Neural cell (in vitro differentiated cells): ENCODE measurements around the gene SLC19A1. TPM values are rescaled to one million over a fixed set of nuclear protein-coding genes. Genes with fewer than 3 reads are reported as not detected.

Experiments
- H2AFZ ChIP-seq: fragments of 200-600, 300-800 bp; sonication (generic), shearing (Covaris generic); 2 replicates; pipeline ENCODE4 v1.6.0; 2014; ENCODE audit warnings: low read depth, mild to moderate bottlenecking, antibody characterized with exemption, low read length, moderate library complexity
- H3F3A ChIP-seq: fragments of 200-600 bp; shearing (Covaris generic); 2 replicates; pipeline ENCODE4 v1.6.1; 2016; ENCODE audit warnings: mild to moderate bottlenecking, moderate library complexity, mixed read lengths, antibody characterized with exemption, low read length; ENCODE audit not compliant: insufficient read depth, poor library complexity, severe bottlenecking
- H3K27ac ChIP-seq: fragments of 200-600, 300-800 bp; sonication (generic), shearing (Covaris generic); 2 replicates; pipeline ENCODE4 v1.5.1; 2014; ENCODE audit warnings: mild to moderate bottlenecking, low read length, moderate library complexity
- H3K27me3 ChIP-seq: fragments of 300-800, 200-600 bp; sonication (generic), shearing (Covaris generic); 2 replicates; pipeline ENCODE4 v1.6.0; 2014; ENCODE audit warnings: mild to moderate bottlenecking, low read depth, low read length, moderate library complexity; ENCODE audit not compliant: insufficient read depth
- H3K36me3 ChIP-seq: fragments of 300-800, 200-600 bp; sonication (generic), shearing (Covaris generic); 2 replicates; pipeline ENCODE4 v1.5.1; 2014; ENCODE audit warnings: mild to moderate bottlenecking, antibody characterized with exemption, low read length, moderate library complexity; ENCODE audit not compliant: insufficient read depth
- H3K4me2 ChIP-seq: fragments of 300-800, 200-600 bp; sonication (generic), shearing (Covaris generic); 2 replicates; pipeline ENCODE4 v1.6.0; 2014; ENCODE audit warnings: mild to moderate bottlenecking, low read length
- H3K4me3 ChIP-seq: fragments of 300-800, 200-600 bp; sonication (generic), shearing (Covaris generic); 2 replicates; pipeline ENCODE4 v1.5.1; 2014; ENCODE audit warnings: mild to moderate bottlenecking, low read length, moderate library complexity
- H3K79me2 ChIP-seq: fragments of 200-600 bp; shearing (Covaris generic); replicated peaks from 2 replicates; pipeline ENCODE4 v1.6.0; 2014; ENCODE audit warnings: mild to moderate bottlenecking, low read length, moderate library complexity; ENCODE audit not compliant: insufficient read depth
- H3K9ac ChIP-seq: fragments of 300-800, 200-600 bp; sonication (generic), shearing (Covaris generic); 2 replicates; pipeline ENCODE4 v1.6.1; 2016; ENCODE audit warnings: mild to moderate bottlenecking, low read length, mixed read lengths
- H3K9me2 ChIP-seq: fragments of 200-600 bp; shearing (Covaris generic); 2 replicates; pipeline ENCODE4 v1.6.1; 2016; ENCODE audit warnings: mild to moderate bottlenecking, low read length, mixed read lengths; ENCODE audit not compliant: insufficient read depth
- H3K9me3 ChIP-seq: fragments of 200-600, 300-800 bp; sonication (generic), shearing (Covaris generic); 2 replicates; pipeline ENCODE4 v1.6.1; 2016; ENCODE audit warnings: mild to moderate bottlenecking, mixed run types, low read length, moderate library complexity, mixed read lengths
- H4K20me1 ChIP-seq: fragments of 200-600 bp; shearing (Covaris generic); 2 replicates; pipeline ENCODE4 v1.6.1; 2016; ENCODE audit warnings: mild to moderate bottlenecking, mixed run types; ENCODE audit not compliant: insufficient read depth
- EP300 ChIP-seq: fragments of 450-650 bp; conservative IDR thresholded peaks from 2 replicates; pipeline ENCODE4 v1.6.1; 2014; ENCODE audit warnings: antibody characterized with exemption, mild to moderate bottlenecking, moderate library complexity; ENCODE audit not compliant: poor library complexity, severe bottlenecking
- EZH2 ChIP-seq: fragments of 200-600, 300-800 bp; shearing (Covaris generic), sonication (generic); IDR thresholded peaks from 2 replicates; pipeline ENCODE4 v1.6.1; 2014; ENCODE audit warnings: antibody characterized with exemption, low read length, borderline replicate concordance, mild to moderate bottlenecking; ENCODE audit not compliant: insufficient read depth, poor library complexity, severe bottlenecking
- MXI1 ChIP-seq: fragments of 450-650 bp; conservative IDR thresholded peaks from 2 replicates; pipeline ENCODE4 v1.6.1; 2014; ENCODE audit warnings: antibody characterized with exemption, mild to moderate bottlenecking; ENCODE audit not compliant: poor library complexity, severe bottlenecking
- POLR2AphosphoS5 ChIP-seq: IDR thresholded peaks from 2 replicates; pipeline ENCODE4 v1.6.1; 2012
- RAD21 ChIP-seq: fragments of 450-650 bp; conservative IDR thresholded peaks from 2 replicates; pipeline ENCODE4 v1.6.1; 2014; ENCODE audit warnings: antibody characterized with exemption, mild to moderate bottlenecking, moderate library complexity
- SMC3 ChIP-seq: fragments of 450-650 bp; conservative IDR thresholded peaks from 2 replicates; pipeline ENCODE4 v1.6.1; 2014; ENCODE audit warnings: antibody characterized with exemption, mild to moderate bottlenecking, moderate library complexity; ENCODE audit not compliant: poor library complexity
- TAF1 ChIP-seq: IDR thresholded peaks from 2 replicates; pipeline ENCODE4 v1.6.1; 2012; ENCODE audit warnings: low read depth
- polyA plus RNA-seq: library from polyadenylated mRNA; depleted of rRNA; stranded (reverse); fragments of >200 nt; gene quantifications from 2 replicates; pipeline ENCODE4 v1.2.3, GENCODE V29; 2014
- TF ChIP-seq, protein P1 (sequence below): fragments of 450-650 bp; IDR thresholded peaks from 2 replicates; pipeline ENCODE4 v1.5.1; 2014; ENCODE audit warnings: antibody characterized with exemption, mild to moderate bottlenecking, moderate library complexity; ENCODE audit not compliant: poor library complexity, severe bottlenecking
- TF ChIP-seq, protein P2 (sequence below): IDR thresholded peaks from 2 replicates; pipeline ENCODE4 v1.6.1; 2012; ENCODE audit warnings: borderline replicate concordance

The SLC19A1 gene
- polyA plus RNA-seq, 1 donor from 2014 or later, result 2.9 TPM

DNA sequence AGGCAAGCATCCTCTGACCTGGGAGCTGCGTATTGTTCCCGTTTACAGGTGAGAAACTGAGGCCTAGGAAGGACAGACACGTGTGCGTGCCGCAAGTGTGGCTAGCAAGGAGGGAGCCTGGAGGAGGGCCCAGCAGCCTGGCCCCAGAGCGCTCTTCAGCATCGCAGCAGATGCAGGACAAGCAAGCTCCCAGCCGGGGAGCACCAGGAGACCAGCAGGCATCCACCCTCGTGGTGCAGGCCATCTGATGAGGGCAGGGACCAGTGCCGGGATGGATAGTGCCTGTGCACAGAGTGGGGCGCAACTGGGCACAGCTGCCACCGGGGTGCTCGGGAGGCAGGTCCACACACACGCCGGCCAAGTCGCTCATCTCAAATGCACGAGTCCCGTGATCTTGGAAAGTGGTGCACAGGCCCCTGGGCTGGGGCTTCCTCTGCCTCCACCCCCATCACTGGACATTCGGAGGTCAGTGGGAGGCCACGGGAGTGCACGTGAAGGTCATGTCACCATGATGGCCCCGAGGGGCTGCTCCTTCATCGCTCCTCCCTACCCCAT is 82.2 kb downstream of the SLC19A1 start:
- Histone ChIP-seq H3K9me3 (peaks cover 8% of the 10 kb centered on the region), H3K9ac (no peak overlapping the region), H3K36me3 (no peaks in the 10 kb centered on the region), H3K27ac (no peak overlapping the region), H3K4me2 (no peak overlapping the region), H3K27me3 (no peaks in the 10 kb centered on the region), H3K4me3 (no peak overlapping the region), H3K79me2 (no peaks in the 10 kb centered on the region), H3K9me2 (no peaks in the 10 kb centered on the region), H2AFZ (no peak overlapping the region), H4K20me1 (no peaks in the 10 kb centered on the region), H3F3A (no peaks in the 10 kb centered on the region)
- no peak for TF ChIP-seq POLR2AphosphoS5
- no peak for TF ChIP-seq EP300
- TF ChIP-seq, protein P1, sequence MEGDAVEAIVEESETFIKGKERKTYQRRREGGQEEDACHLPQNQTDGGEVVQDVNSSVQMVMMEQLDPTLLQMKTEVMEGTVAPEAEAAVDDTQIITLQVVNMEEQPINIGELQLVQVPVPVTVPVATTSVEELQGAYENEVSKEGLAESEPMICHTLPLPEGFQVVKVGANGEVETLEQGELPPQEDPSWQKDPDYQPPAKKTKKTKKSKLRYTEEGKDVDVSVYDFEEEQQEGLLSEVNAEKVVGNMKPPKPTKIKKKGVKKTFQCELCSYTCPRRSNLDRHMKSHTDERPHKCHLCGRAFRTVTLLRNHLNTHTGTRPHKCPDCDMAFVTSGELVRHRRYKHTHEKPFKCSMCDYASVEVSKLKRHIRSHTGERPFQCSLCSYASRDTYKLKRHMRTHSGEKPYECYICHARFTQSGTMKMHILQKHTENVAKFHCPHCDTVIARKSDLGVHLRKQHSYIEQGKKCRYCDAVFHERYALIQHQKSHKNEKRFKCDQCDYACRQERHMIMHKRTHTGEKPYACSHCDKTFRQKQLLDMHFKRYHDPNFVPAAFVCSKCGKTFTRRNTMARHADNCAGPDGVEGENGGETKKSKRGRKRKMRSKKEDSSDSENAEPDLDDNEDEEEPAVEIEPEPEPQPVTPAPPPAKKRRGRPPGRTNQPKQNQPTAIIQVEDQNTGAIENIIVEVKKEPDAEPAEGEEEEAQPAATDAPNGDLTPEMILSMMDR, result no peak

DNA sequence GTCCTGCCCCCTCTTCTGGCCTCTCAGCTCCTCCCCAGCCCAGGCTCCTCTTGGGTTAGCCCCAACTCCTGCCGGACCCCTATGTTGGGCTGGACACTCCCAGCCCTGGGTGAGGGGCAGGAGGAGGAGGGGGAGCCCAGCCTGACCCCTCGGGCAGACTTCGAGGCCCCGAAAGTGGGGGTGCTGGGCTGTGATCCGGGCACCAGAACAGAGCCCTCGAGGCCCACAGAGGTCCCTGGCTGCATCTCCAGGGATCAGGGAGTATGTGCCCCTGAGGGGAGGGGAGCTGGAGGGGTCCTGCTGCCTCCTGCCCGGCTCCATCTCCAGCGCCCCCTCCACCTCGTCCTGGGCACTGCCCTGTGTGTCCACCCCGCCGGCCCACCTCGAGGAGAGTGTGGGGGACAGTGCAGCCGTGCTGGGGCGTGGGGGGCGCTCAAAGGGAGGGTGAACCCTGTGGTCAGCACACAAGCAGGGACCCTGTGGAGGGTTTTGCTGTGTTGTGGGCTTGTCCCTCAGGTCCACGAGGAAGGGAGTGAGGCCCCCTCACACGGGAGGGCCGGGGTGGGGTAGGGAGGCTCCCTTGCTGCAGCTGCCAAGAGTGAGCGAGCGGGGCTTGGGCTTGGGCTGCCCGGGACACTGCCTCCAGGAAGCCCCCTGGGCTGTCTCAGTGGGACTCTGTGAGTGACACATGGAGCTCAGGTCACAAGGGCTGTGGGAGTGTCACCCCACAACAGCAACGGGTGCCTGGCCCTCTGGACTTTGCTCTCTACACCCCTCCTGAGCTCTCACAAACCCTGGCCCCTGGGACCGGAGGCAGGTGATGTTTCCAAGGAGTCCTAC is 82.8 kb downstream of the SLC19A1 start:
- no peak for TF ChIP-seq MXI1
- TF ChIP-seq, protein P1, result no peak
- TF ChIP-seq, protein P2, sequence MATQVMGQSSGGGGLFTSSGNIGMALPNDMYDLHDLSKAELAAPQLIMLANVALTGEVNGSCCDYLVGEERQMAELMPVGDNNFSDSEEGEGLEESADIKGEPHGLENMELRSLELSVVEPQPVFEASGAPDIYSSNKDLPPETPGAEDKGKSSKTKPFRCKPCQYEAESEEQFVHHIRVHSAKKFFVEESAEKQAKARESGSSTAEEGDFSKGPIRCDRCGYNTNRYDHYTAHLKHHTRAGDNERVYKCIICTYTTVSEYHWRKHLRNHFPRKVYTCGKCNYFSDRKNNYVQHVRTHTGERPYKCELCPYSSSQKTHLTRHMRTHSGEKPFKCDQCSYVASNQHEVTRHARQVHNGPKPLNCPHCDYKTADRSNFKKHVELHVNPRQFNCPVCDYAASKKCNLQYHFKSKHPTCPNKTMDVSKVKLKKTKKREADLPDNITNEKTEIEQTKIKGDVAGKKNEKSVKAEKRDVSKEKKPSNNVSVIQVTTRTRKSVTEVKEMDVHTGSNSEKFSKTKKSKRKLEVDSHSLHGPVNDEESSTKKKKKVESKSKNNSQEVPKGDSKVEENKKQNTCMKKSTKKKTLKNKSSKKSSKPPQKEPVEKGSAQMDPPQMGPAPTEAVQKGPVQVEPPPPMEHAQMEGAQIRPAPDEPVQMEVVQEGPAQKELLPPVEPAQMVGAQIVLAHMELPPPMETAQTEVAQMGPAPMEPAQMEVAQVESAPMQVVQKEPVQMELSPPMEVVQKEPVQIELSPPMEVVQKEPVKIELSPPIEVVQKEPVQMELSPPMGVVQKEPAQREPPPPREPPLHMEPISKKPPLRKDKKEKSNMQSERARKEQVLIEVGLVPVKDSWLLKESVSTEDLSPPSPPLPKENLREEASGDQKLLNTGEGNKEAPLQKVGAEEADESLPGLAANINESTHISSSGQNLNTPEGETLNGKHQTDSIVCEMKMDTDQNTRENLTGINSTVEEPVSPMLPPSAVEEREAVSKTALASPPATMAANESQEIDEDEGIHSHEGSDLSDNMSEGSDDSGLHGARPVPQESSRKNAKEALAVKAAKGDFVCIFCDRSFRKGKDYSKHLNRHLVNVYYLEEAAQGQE, result no peak
- no peak for TF ChIP-seq TAF1
- no peak for TF ChIP-seq POLR2AphosphoS5
- TF ChIP-seq EZH2, result no peak
- no peak for TF ChIP-seq EP300
- TF ChIP-seq SMC3, result no peak
- TF ChIP-seq RAD21, result no peak
- no peaks in the 10 kb centered on the region for H3K9me2 ChIP-seq
- H3K27me3 ChIP-seq, result no peaks in the 10 kb centered on the region
- no peaks in the 10 kb centered on the region for H3F3A ChIP-seq
- peaks cover 8% of the 10 kb centered on the region for H3K9me3 ChIP-seq
- no peaks in the 10 kb centered on the region for H4K20me1 ChIP-seq
- H3K79me2 ChIP-seq, result no peaks in the 10 kb centered on the region
- H3K4me3 ChIP-seq, result no peak overlapping the region
- H2AFZ ChIP-seq, result no peak overlapping the region
- no peak overlapping the region for H3K9ac ChIP-seq
- H3K27ac ChIP-seq, result no peak overlapping the region
- H3K4me2 ChIP-seq, result no peak overlapping the region
- no peaks in the 10 kb centered on the region for H3K36me3 ChIP-seq
